PC-3 (cell line): ENCODE results near the gene KRABD2.

ENCODE experiments used
- ATAC-seq: fragments of 200-7000 bp; cut with Tn5 transposase; 2 replicates; pipeline ENCODE4 v1.9.1; 2020; ENCODE audit warnings: mild to moderate bottlenecking, moderate library complexity
- BruUV-seq: library from RNA; stranded (reverse); fragments of 400-500 nt; replicated peaks from 2 replicates; lab custom pipeline; 2021; lab: Mats Ljungman, UMichigan
- CTCF ChIA-PET: fragments of 300-600 bp; sonication (Branson Sonifier 250); formaldehyde crosslinking; loops from one replicate; lab custom pipeline; 2022; ENCODE audit warnings: antibody characterized with exemption; lab: Charles Lee
- POLR2A ChIA-PET: fragments of 300-600 bp; sonication (Branson Sonifier 250); formaldehyde crosslinking; loops from one replicate; lab custom pipeline; 2022; ENCODE audit warnings: antibody characterized with exemption; ENCODE audit not compliant: unreplicated experiment; lab: Charles Lee
- DNase-seq: peaks from one replicate; pipeline ENCODE4 v3.0.0-alpha.2; 2015
- H2AFZ ChIP-seq: fragments of 300-600 bp; sonication (generic); 2 replicates; pipeline ENCODE4 v1.6.0; 2016; ENCODE audit warnings: antibody characterized with exemption, low read length
- H3F3A ChIP-seq: fragments of 300-600 bp; sonication (generic); one replicate; pipeline ENCODE4 v1.6.0; 2017; ENCODE audit warnings: antibody characterized with exemption, low read length, control low read depth, mild to moderate bottlenecking; ENCODE audit not compliant: unreplicated experiment
- H3K27ac ChIP-seq: fragments of 300-600 bp; sonication (generic); 2 replicates; pipeline ENCODE4 v1.5.1; 2016; ENCODE audit warnings: mild to moderate bottlenecking, low read length
- H3K27me3 ChIP-seq: fragments of 300-600 bp; sonication (generic); 2 replicates; pipeline ENCODE4 v1.6.1; 2016; ENCODE audit warnings: low read length, mixed read lengths
- H3K36me3 ChIP-seq: fragments of 300-600 bp; sonication (generic); 2 replicates; pipeline ENCODE4 v1.6.1; 2016; ENCODE audit warnings: low read depth, mixed run types, low read length, mixed read lengths
- H3K4me1 ChIP-seq: fragments of 300-600 bp; sonication (generic); 2 replicates; pipeline ENCODE4 v1.5.1; 2016; ENCODE audit warnings: low read length; ENCODE audit not compliant: insufficient read depth
- H3K4me2 ChIP-seq: fragments of 300-600 bp; sonication (generic); 2 replicates; pipeline ENCODE4 v1.6.0; 2016; ENCODE audit warnings: low read length
- H3K4me3 ChIP-seq: fragments of 300-600 bp; sonication (generic); 2 replicates; pipeline ENCODE4 v1.5.1; 2016; ENCODE audit warnings: mild to moderate bottlenecking, low read length, mixed read lengths
- H3K79me2 ChIP-seq: fragments of 300-600 bp; sonication (generic); 2 replicates; pipeline ENCODE4 v1.6.1; 2017; ENCODE audit warnings: low read length, mixed read lengths
- H3K9ac ChIP-seq: fragments of 300-600 bp; sonication (generic); 2 replicates; pipeline ENCODE4 v1.6.0; 2016; ENCODE audit warnings: mild to moderate bottlenecking, low read length
- H3K9me2 ChIP-seq: fragments of 300-600 bp; sonication (generic); replicated peaks from 2 replicates; pipeline ENCODE4 v1.6.1; 2016; ENCODE audit warnings: mixed run types, low read length, mixed read lengths
- H3K9me3 ChIP-seq: fragments of 300-600 bp; sonication (generic); 2 replicates; pipeline ENCODE4 v1.6.1; 2016; ENCODE audit warnings: low read length, mixed read lengths
- H4K20me1 ChIP-seq: fragments of 300-600 bp; sonication (generic); 2 replicates; pipeline ENCODE4 v1.6.1; 2016; ENCODE audit warnings: low read length, mixed read lengths
- CTCF ChIP-seq: fragments of 300-600 bp; sonication (generic); conservative IDR thresholded peaks from 2 replicates; pipeline ENCODE4 v1.5.1; 2017; ENCODE audit warnings: antibody characterized with exemption, low read depth, mild to moderate bottlenecking, low read length
- EZH2 ChIP-seq: fragments of 300-600 bp; sonication (generic); IDR thresholded peaks from one replicate; pipeline ENCODE4 v1.6.1; 2017; ENCODE audit warnings: antibody characterized with exemption, mild to moderate bottlenecking, low read length; ENCODE audit not compliant: unreplicated experiment
- EZH2phosphoT487 ChIP-seq: fragments of 300-600 bp; sonication (generic); IDR thresholded peaks from 2 replicates; pipeline ENCODE4 v1.6.1; 2018; ENCODE audit warnings: mild to moderate bottlenecking, antibody characterized with exemption, low read length, borderline replicate concordance
- intact Hi-C: fragments of 100-400 bp; cut with micrococcal nuclease; formaldehyde crosslinking; loops from 2 replicates; pipeline ENCODE4 v1.9.0; 2023

The KRABD2 gene

GRCh38 chr17:8337802-8338752, 38.4 kb downstream of the KRABD2 start:
- H3K4me1 ChIP-seq = no peaks in the 10 kb centered on the region
- H2AFZ ChIP-seq = no peak overlapping the region
- no peak overlapping the region for H3K4me2 ChIP-seq
- H3K4me3 ChIP-seq = no peak overlapping the region
- no peaks in the 10 kb centered on the region for H3K27me3 ChIP-seq
- BruUV-seq = no TSS peak
- H3K36me3 ChIP-seq = no peaks in the 10 kb centered on the region
- no peak overlapping the region for H3K9ac ChIP-seq
- no peaks in the 10 kb centered on the region for H3K79me2 ChIP-seq
- TF ChIP-seq EZH2phosphoT487 (no peak), CTCF (no peak), EZH2 (no peak)
- CTCF ChIA-PET = interaction anchor here (0.5 to 0.7 kb wide), 2 partner anchors 10 to 264 kb away, joined by 3 to 8 read pairs; no protein-coding TSS in a partner anchor
- no peaks in the 10 kb centered on the region for H3K9me2 ChIP-seq
- no peak for ATAC-seq
- no peaks in the 10 kb centered on the region for H3K9me3 ChIP-seq
- no peaks in the 10 kb centered on the region for H4K20me1 ChIP-seq
- DNase-seq = no peak
- intact Hi-C loops = no loop called here
- no peaks in the 10 kb centered on the region for H3F3A ChIP-seq
- POLR2A ChIA-PET = interaction anchor here (0.6 kb wide), 1 partner anchor 165 kb away, joined by 4 read pairs; no protein-coding TSS in a partner anchor
- H3K27ac ChIP-seq = no peak overlapping the region

DNA sequence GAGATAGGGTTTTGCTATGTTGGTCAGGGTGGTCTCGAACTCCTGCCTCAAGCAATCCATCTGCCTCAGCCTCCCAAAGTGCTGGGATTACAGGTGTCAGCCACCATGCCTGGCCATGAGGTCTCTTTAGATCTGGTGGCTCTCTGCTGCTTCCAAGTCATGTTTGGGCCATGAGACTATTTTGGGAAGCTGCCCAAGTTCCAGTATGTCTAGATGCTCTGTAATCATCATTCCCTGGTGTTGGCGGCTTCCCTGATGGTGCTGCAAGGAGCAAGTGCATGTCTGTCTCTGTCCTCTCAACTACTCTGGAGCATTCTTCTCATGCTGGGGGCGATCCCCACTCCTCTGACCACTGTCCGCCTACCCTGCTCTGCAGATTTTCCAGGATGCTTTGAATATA, 43.2 kb downstream of the KRABD2 start:
- Histone ChIP-seq H3K27ac (no peak overlapping the region), H3K4me2 (no peak overlapping the region), H3K4me1 (no peaks in the 10 kb centered on the region), H2AFZ (no peak overlapping the region), H4K20me1 (no peaks in the 10 kb centered on the region), H3F3A (no peaks in the 10 kb centered on the region), H3K4me3 (no peak overlapping the region), H3K9me3 (no peaks in the 10 kb centered on the region), H3K9me2 (no peaks in the 10 kb centered on the region), H3K27me3 (no peaks in the 10 kb centered on the region), H3K36me3 (no peaks in the 10 kb centered on the region), H3K79me2 (no peaks in the 10 kb centered on the region), H3K9ac (no peak overlapping the region)
- no TSS peak for BruUV-seq
- no peak for ATAC-seq
- no peak for TF ChIP-seq CTCF
- no peak for TF ChIP-seq EZH2
- no peak for TF ChIP-seq EZH2phosphoT487
- ChIA-PET POLR2A (no interaction called here), CTCF (no interaction called here)
- intact Hi-C loops = no loop called here
- DNase-seq = no peak

DNA sequence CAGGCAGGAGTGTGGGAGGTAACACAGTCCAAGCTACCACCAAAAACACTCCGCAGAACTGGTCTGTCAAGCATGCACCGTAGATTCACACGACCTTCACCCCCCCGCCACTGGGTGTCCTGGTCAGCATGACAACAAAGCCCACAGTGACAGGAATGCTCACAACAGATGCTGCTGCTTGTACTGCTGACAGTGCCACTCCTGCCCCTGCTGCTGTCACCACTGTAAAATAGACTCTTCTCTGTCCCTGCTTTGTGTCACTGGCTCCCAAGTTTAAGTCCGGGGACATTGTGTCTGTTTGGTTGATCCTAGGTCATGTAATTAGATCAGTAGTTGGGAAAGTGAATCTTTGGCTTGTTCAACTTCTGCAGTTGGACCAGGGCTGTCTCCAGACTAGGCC, 43.8 kb downstream of the KRABD2 start:
- ATAC-seq (peak; percentile 40; the same call in 1 of the 2 replicates), DNase-seq (peak; percentile 25)
- Histone ChIP-seq H3K9me2 (no peaks in the 10 kb centered on the region), H3K9ac (no peak overlapping the region), H3K9me3 (no peaks in the 10 kb centered on the region), H3F3A (no peaks in the 10 kb centered on the region), H3K36me3 (no peaks in the 10 kb centered on the region), H3K4me3 (no peak overlapping the region), H4K20me1 (no peaks in the 10 kb centered on the region), H3K4me2 (no peak overlapping the region), H3K79me2 (no peaks in the 10 kb centered on the region), H3K4me1 (no peaks in the 10 kb centered on the region), H3K27ac (no peak overlapping the region), H2AFZ (no peak overlapping the region), H3K27me3 (no peaks in the 10 kb centered on the region)
- no peak for TF ChIP-seq CTCF
- TF ChIP-seq EZH2phosphoT487 = no peak
- no peak for TF ChIP-seq EZH2
- ChIA-PET CTCF (no interaction called here), POLR2A (interaction anchor here (0.8 kb wide), 1 partner anchor 9 kb away, joined by 3 read pairs; no protein-coding TSS in a partner anchor)
- intact Hi-C loops = no loop called here
- no TSS peak for BruUV-seq
